ENCODE results near the gene HPCAL1. TPM values are rescaled to one million over a fixed set of nuclear protein-coding genes. Genes with fewer than 3 reads are reported as not detected.
A peak's percentile ranks its signal among the peaks of the same experiment; 100 is the strongest.

The HPCAL1 gene
- total RNA-seq, 1 donor from 2014 or later, result 13.1 TPM

GRCh38 chr2:10374362-10374943 is 71.7 kb downstream of the HPCAL1 start:
- DNase-seq, result no peak
- no peak for TF ChIP-seq CTCF (IDR thresholded peaks at IDR 0.05; ENCODE audit: partially characterized antibody, unreplicated experiment)
- Mint-ChIP-seq H3K4me3 (ENCODE audit: unreplicated experiment) (peak overlapping the region; percentile 21), H3K27me3 (ENCODE audit: unreplicated experiment) (peaks cover 8% of the 10 kb centered on the region), H3K36me3 (ENCODE audit: unreplicated experiment) (no peaks in the 10 kb centered on the region), H3K9me3 (ENCODE audit: unreplicated experiment) (peaks cover 10% of the 10 kb centered on the region), H3K4me1 (ENCODE audit: low read depth, unreplicated experiment) (peaks cover 16% of the 10 kb centered on the region), H3K27ac (ENCODE audit: unreplicated experiment) (no peak overlapping the region)

- Mint-ChIP-seq H3K4me1 (ENCODE audit: low read depth, unreplicated experiment) (peaks cover 17% of the 10 kb centered on the region), H3K4me3 (ENCODE audit: unreplicated experiment) (no peak overlapping the region), H3K9me3 (ENCODE audit: unreplicated experiment) (peaks cover 10% of the 10 kb centered on the region), H3K27me3 (ENCODE audit: unreplicated experiment) (peaks cover 8% of the 10 kb centered on the region), H3K27ac (ENCODE audit: unreplicated experiment) (no peak overlapping the region), H3K36me3 (ENCODE audit: unreplicated experiment) (no peaks in the 10 kb centered on the region)
- DNase-seq, result no peak
- TF ChIP-seq CTCF (IDR thresholded peaks at IDR 0.05; ENCODE audit: partially characterized antibody, unreplicated experiment), result no peak
Observed at GRCh38 chr2:10375570-10376281, 73.0 kb downstream of the HPCAL1 start.

- peaks cover 6% of the 10 kb centered on the region for H3K27me3 Mint-ChIP-seq (ENCODE audit: unreplicated experiment)
- no peak overlapping the region for H3K27ac Mint-ChIP-seq (ENCODE audit: unreplicated experiment)
- H3K36me3 Mint-ChIP-seq (ENCODE audit: unreplicated experiment), result no peaks in the 10 kb centered on the region
- H3K4me3 Mint-ChIP-seq (ENCODE audit: unreplicated experiment), result no peak overlapping the region
- no peak for DNase-seq
- no peak for TF ChIP-seq CTCF (IDR thresholded peaks at IDR 0.05; ENCODE audit: partially characterized antibody, unreplicated experiment)
- peaks cover 15% of the 10 kb centered on the region for H3K4me1 Mint-ChIP-seq (ENCODE audit: low read depth, unreplicated experiment)
- peaks cover 8% of the 10 kb centered on the region for H3K9me3 Mint-ChIP-seq (ENCODE audit: unreplicated experiment)
Observed at GRCh38 chr2:10377052-10377746, 74.5 kb downstream of the HPCAL1 start.

- no peak overlapping the region for H3K27ac Mint-ChIP-seq (ENCODE audit: unreplicated experiment)
- TF ChIP-seq CTCF (IDR thresholded peaks at IDR 0.05; ENCODE audit: partially characterized antibody, unreplicated experiment), result no peak
- peaks cover 8% of the 10 kb centered on the region for H3K9me3 Mint-ChIP-seq (ENCODE audit: unreplicated experiment)
- no peak overlapping the region for H3K4me3 Mint-ChIP-seq (ENCODE audit: unreplicated experiment)
- H3K4me1 Mint-ChIP-seq (ENCODE audit: low read depth, unreplicated experiment), result peaks cover 15% of the 10 kb centered on the region
- no peak for DNase-seq
- H3K27me3 Mint-ChIP-seq (ENCODE audit: unreplicated experiment), result peaks cover 6% of the 10 kb centered on the region
- H3K36me3 Mint-ChIP-seq (ENCODE audit: unreplicated experiment), result no peaks in the 10 kb centered on the region
Observed at GRCh38 chr2:10377747-10378085, 75.0 kb downstream of the HPCAL1 start.

GRCh38 chr2:10378189-10378588 is 75.5 kb downstream of the HPCAL1 start:
- H3K27ac Mint-ChIP-seq (ENCODE audit: unreplicated experiment), result no peak overlapping the region
- no peak for DNase-seq
- no peak for TF ChIP-seq CTCF (IDR thresholded peaks at IDR 0.05; ENCODE audit: partially characterized antibody, unreplicated experiment)
- H3K27me3 Mint-ChIP-seq (ENCODE audit: unreplicated experiment), result peaks cover 3% of the 10 kb centered on the region
- no peaks in the 10 kb centered on the region for H3K36me3 Mint-ChIP-seq (ENCODE audit: unreplicated experiment)
- peaks cover 6% of the 10 kb centered on the region for H3K9me3 Mint-ChIP-seq (ENCODE audit: unreplicated experiment)
- H3K4me3 Mint-ChIP-seq (ENCODE audit: unreplicated experiment), result no peak overlapping the region
- H3K4me1 Mint-ChIP-seq (ENCODE audit: low read depth, unreplicated experiment), result peaks cover 11% of the 10 kb centered on the region

Measured in glutamatergic neuron (in vitro differentiated cells).